H9 (cell line): ENCODE results near the gene LGR5. TPM values are rescaled to one million over a fixed set of nuclear protein-coding genes. Genes with fewer than 3 reads are reported as not detected.

Experiments used
- DNase-seq: peaks from one replicate; pipeline ENCODE4 v3.0.0-alpha.2; 2017
- H2AFZ ChIP-seq: one replicate; pipeline ENCODE4 v1.6.1; 2013; ENCODE audit warnings: mild to moderate bottlenecking, low read length, control low read depth, moderate library complexity
- H2AK5ac ChIP-seq: 2 replicates; pipeline ENCODE4 v1.6.1; 2013; ENCODE audit warnings: low read length, control low read depth, mixed read lengths; ENCODE audit not compliant: insufficient read length
- H2BK120ac ChIP-seq: one replicate; pipeline ENCODE4 v1.6.1; 2013; ENCODE audit warnings: low read depth, mild to moderate bottlenecking, low read length, control low read depth, inconsistent platforms; ENCODE audit not compliant: poor library complexity, severe bottlenecking
- H2BK12ac ChIP-seq: 2 replicates; pipeline ENCODE4 v1.6.1; 2013; ENCODE audit warnings: low read length, control low read depth, mixed read lengths, low read depth; ENCODE audit not compliant: insufficient read length
- H2BK15ac ChIP-seq: 2 replicates; pipeline ENCODE4 v1.6.1; 2013; ENCODE audit warnings: low read depth, low read length, control low read depth
- H2BK20ac ChIP-seq: one replicate; pipeline ENCODE4 v1.6.1; 2013; ENCODE audit warnings: low read depth, mild to moderate bottlenecking, low read length, control low read depth, inconsistent platforms; ENCODE audit not compliant: poor library complexity, severe bottlenecking
- H2BK5ac ChIP-seq: 2 replicates; pipeline ENCODE4 v1.6.1; 2013; ENCODE audit warnings: low read length, control low read depth, mixed read lengths; ENCODE audit not compliant: insufficient read length
- H3K14ac ChIP-seq: 2 replicates; pipeline ENCODE4 v1.6.1; 2013; ENCODE audit warnings: low read length, control low read depth; ENCODE audit not compliant: insufficient read depth
- H3K18ac ChIP-seq: 2 replicates; pipeline ENCODE4 v1.6.1; 2013; ENCODE audit warnings: low read depth, mild to moderate bottlenecking, mixed read lengths, low read length, control low read depth; ENCODE audit not compliant: insufficient read length
- H3K23ac ChIP-seq: 2 replicates; pipeline ENCODE4 v1.6.1; 2013; ENCODE audit warnings: low read length, control low read depth, mixed read lengths, low read depth; ENCODE audit not compliant: insufficient read length
- H3K23me2 ChIP-seq: 2 replicates; pipeline ENCODE4 v1.6.1; 2013; ENCODE audit warnings: low read depth, mild to moderate bottlenecking, mixed read lengths, low read length, control low read depth; ENCODE audit not compliant: insufficient read length, poor library complexity, severe bottlenecking
- H3K27ac ChIP-seq: 2 replicates; pipeline ENCODE4 v1.5.1; 2013; ENCODE audit warnings: low read length, control low read depth, mixed read lengths, low read depth; ENCODE audit not compliant: insufficient read length
- H3K27me3 ChIP-seq: 2 replicates; pipeline ENCODE4 v1.6.1; 2013; ENCODE audit warnings: low read length, control low read depth, inconsistent platforms; ENCODE audit not compliant: insufficient read depth
- H3K4ac ChIP-seq: 2 replicates; pipeline ENCODE4 v1.6.1; 2013; ENCODE audit warnings: low read depth, mild to moderate bottlenecking, control low read depth, inconsistent platforms, low read length, moderate library complexity
- H3K4me1 ChIP-seq: 2 replicates; pipeline ENCODE4 v1.6.1; 2013; ENCODE audit warnings: low read length, control low read depth, inconsistent platforms; ENCODE audit not compliant: insufficient read depth
- H3K4me2 ChIP-seq: 2 replicates; pipeline ENCODE4 v1.6.1; 2013; ENCODE audit warnings: low read length, control low read depth, mixed read lengths; ENCODE audit not compliant: insufficient read length, insufficient read depth
- H3K56ac ChIP-seq: 2 replicates; pipeline ENCODE4 v1.6.1; 2013; ENCODE audit warnings: low read depth, mild to moderate bottlenecking, mixed read lengths, low read length, control low read depth; ENCODE audit not compliant: insufficient read length
- H3K79me1 ChIP-seq: 2 replicates; pipeline ENCODE4 v1.6.1; 2013; ENCODE audit warnings: low read depth, mild to moderate bottlenecking, moderate library complexity, low read length, control low read depth, inconsistent platforms; ENCODE audit not compliant: insufficient read depth, poor library complexity, severe bottlenecking
- H3K79me2 ChIP-seq: 2 replicates; pipeline ENCODE4 v1.6.1; 2013; ENCODE audit warnings: low read length, control low read depth, inconsistent platforms; ENCODE audit not compliant: insufficient read depth
- H3K9ac ChIP-seq: 2 replicates; pipeline ENCODE4 v1.6.1; 2013; ENCODE audit warnings: low read length, control low read depth, mixed read lengths; ENCODE audit not compliant: insufficient read length; ENCODE audit errors: extremely low read depth
- H3K9me3 ChIP-seq: one replicate; pipeline ENCODE4 v1.6.1; 2013; ENCODE audit warnings: low read depth, low read length, inconsistent platforms; ENCODE audit not compliant: control insufficient read depth
- H3T11ph ChIP-seq: one replicate; pipeline ENCODE4 v1.6.1; 2013; ENCODE audit warnings: mild to moderate bottlenecking, low read length, control low read depth, inconsistent platforms
- H4K20me1 ChIP-seq: one replicate; pipeline ENCODE4 v1.6.1; 2013; ENCODE audit not compliant: control insufficient read depth, insufficient read length, insufficient read depth
- H4K5ac ChIP-seq: 2 replicates; pipeline ENCODE4 v1.6.1; 2013; ENCODE audit warnings: low read depth, mild to moderate bottlenecking, mixed read lengths, low read length, control low read depth; ENCODE audit not compliant: insufficient read length
- H4K8ac ChIP-seq: replicated peaks from 2 replicates; pipeline ENCODE4 v1.6.1; 2013; ENCODE audit warnings: low read length, control low read depth, mixed read lengths, low read depth; ENCODE audit not compliant: insufficient read length
- H4K91ac ChIP-seq: 2 replicates; pipeline ENCODE4 v1.6.1; 2013; ENCODE audit warnings: low read depth, mild to moderate bottlenecking, moderate library complexity, mixed read lengths, low read length, control low read depth; ENCODE audit not compliant: insufficient read length
- H3K27ac Mint-ChIP-seq, 3 experiments: 2 replicates in 2 of 3; 3 replicates in 1 of 3; pipeline ENCODE4 v1.8.0; 2020 to 2021; ENCODE audit warnings: mixed read lengths in 3 of 3, mild to moderate bottlenecking in 1 of 3, moderate library complexity in 1 of 3
- H3K27me3 Mint-ChIP-seq: 2 replicates; pipeline ENCODE4 v1.8.0; 2021; ENCODE audit warnings: low read depth, mild to moderate bottlenecking, moderate library complexity, mixed read lengths
- H3K36me3 Mint-ChIP-seq, 3 experiments: 2 replicates in 2 of 3; 3 replicates in 1 of 3; pipeline ENCODE4 v1.8.0; 2020 to 2021; ENCODE audit warnings: low read depth in 3 of 3, mixed read lengths in 3 of 3; ENCODE audit not compliant: insufficient read depth in 1 of 3
- H3K4me1 Mint-ChIP-seq, 2 experiments: 2 replicates each; pipeline ENCODE4 v1.8.0; 2020; ENCODE audit warnings: mixed read lengths in 2 of 2
- H3K4me3 Mint-ChIP-seq, 2 experiments: 2 replicates in 1 of 2; 3 replicates in 1 of 2; pipeline ENCODE4 v1.8.0; 2020 to 2021; ENCODE audit warnings: mild to moderate bottlenecking in 2 of 2, mixed read lengths in 2 of 2, moderate library complexity in 1 of 2
- H3K9me3 Mint-ChIP-seq, 2 experiments: 2 replicates in 1 of 2; 3 replicates in 1 of 2; pipeline ENCODE4 v1.8.0; 2020; ENCODE audit warnings: mild to moderate bottlenecking in 2 of 2, mixed read lengths in 2 of 2, moderate library complexity in 1 of 2
- CTCF ChIP-seq: fragments of 200-600 bp; sonication (generic); conservative IDR thresholded peaks from 3 replicates; pipeline ENCODE4 v1.8.0; 2021; ENCODE audit warnings: antibody characterized with exemption, mild to moderate bottlenecking
- WGBS: extraction: QIAGEN DNeasy Blood & Tissue Kit; methylation state at CpG from one replicate; pipeline ENCODE4 v1.1.7; 2013; ENCODE audit warnings: missing lambda C conversion rate, low lambda C conversion rate, mixed read lengths; ENCODE audit not compliant: insufficient read length; ENCODE audit errors: extremely low coverage; 5-methylcytosine and 5-hydroxymethylcytosine counted together
- total RNA-seq: library from RNA; stranded (reverse); gene quantifications from 2 replicates; pipeline ENCODE4 v1.2.1, GENCODE V29; 2021

LGR5 gene
- total RNA-seq, 1 experiment from 2014 or later, result 0.09 TPM

- H3K23me2 ChIP-seq, result no peaks in the 10 kb centered on the region
- no peak overlapping the region for H3K56ac ChIP-seq
- no peak overlapping the region for H4K5ac ChIP-seq
- no peaks in the 10 kb centered on the region for H3K9me3 Mint-ChIP-seq
- H3K79me2 ChIP-seq, result no peaks in the 10 kb centered on the region
- no peak overlapping the region for H4K91ac ChIP-seq
- 0 out of 2 replicates have a peak, but pooled peaks cover 5% of the 10 kb centered on the region for H3K4me1 ChIP-seq
- no peaks in the 10 kb centered on the region for H3K9me3 ChIP-seq
- no peak overlapping the region for H3K18ac ChIP-seq
- no peak overlapping the region for H3K4ac ChIP-seq
- no peaks in the 10 kb centered on the region for H3K79me1 ChIP-seq
- H3K4me3 Mint-ChIP-seq, result no peak overlapping the region
- H2BK5ac ChIP-seq, result no peak overlapping the region
- H3K4me2 ChIP-seq, result no peak overlapping the region
- WGBS, result no CpG with 5 or more reads among the region's 3 CpGs
- no peak overlapping the region for H2AK5ac ChIP-seq
- H3K23ac ChIP-seq, result no peak overlapping the region
- H3K27ac Mint-ChIP-seq, result no peak overlapping the region; a peak in 1 of 7 replicates
- H3K27me3 Mint-ChIP-seq, result no peaks in the 10 kb centered on the region
- no peak overlapping the region for H4K8ac ChIP-seq
- H2BK15ac ChIP-seq, result no peak overlapping the region
- H2BK120ac ChIP-seq, result no peak overlapping the region
- H3K36me3 Mint-ChIP-seq, result peaks cover 10 to 32% (median 14%) of the 10 kb centered on the region in 3 experiments; a peak in 6 of 7 replicates
- TF ChIP-seq CTCF, result no peak
- H2AFZ ChIP-seq, result no peak overlapping the region
- no peak for DNase-seq
- H4K20me1 ChIP-seq, result no peaks in the 10 kb centered on the region
- H3K27ac ChIP-seq, result no peak overlapping the region
- no peak overlapping the region for H3K9ac ChIP-seq
- H2BK12ac ChIP-seq, result no peak overlapping the region
- H3K14ac ChIP-seq, result no peak overlapping the region
- H3K4me1 Mint-ChIP-seq, result peaks cover 8 to 13% of the 10 kb centered on the region in 2 experiments
- no peak overlapping the region for H3T11ph ChIP-seq
- H2BK20ac ChIP-seq, result no peak overlapping the region
- H3K27me3 ChIP-seq, result no peaks in the 10 kb centered on the region
Observed at GRCh38 chr12:71605039-71605438, 165.4 kb downstream of the LGR5 start.
